Measurements from ENCODE around the gene LRRC8C. TPM values are rescaled to one million over a fixed set of nuclear protein-coding genes. Genes with fewer than 3 reads are reported as not detected.

Gene LRRC8C
- total RNA-seq, 1 experiment from 2014 or later, result 4.4 TPM

DNA sequence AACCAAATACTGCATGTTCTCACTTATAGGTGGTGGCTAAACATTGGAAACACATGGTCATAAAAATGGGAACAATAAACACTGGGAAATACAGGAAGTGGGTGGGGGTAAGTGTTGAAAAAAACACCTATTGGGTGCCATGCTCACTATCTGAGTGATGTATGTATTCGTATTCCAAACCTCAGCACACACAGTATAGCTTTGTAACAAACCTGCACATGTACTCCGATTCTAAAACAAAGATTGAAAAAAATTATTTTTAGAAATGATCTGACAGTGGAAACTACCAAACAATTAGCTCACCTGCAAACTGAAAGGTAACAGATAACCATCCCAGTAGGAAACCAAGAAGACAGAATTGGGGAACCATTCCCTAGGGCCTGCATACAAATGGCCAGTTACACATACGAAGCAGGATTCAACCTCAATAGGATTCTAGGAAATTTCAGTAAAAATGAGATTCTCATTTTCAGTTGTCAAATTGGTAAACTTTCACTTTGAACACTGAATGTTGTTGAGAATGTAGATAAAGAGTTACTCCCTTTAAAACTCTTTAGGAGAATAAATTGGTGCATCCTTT is 99.8 kb downstream of the LRRC8C start:
- Mint-ChIP-seq H3K36me3 (ENCODE audit: insufficient read depth, unreplicated experiment) (peaks cover 4% of the 10 kb centered on the region), H3K9me3 (ENCODE audit: unreplicated experiment) (no peaks in the 10 kb centered on the region), H3K27ac (ENCODE audit: low read depth, unreplicated experiment) (no peak overlapping the region), H3K4me1 (ENCODE audit: insufficient read depth, unreplicated experiment) (peaks cover 6% of the 10 kb centered on the region), H3K27me3 (ENCODE audit: insufficient read depth, unreplicated experiment) (no peaks in the 10 kb centered on the region), H3K4me3 (ENCODE audit: unreplicated experiment) (no peak overlapping the region)
- ChIA-PET CTCF (no interaction called here), POLR2A (interaction anchor here (0.6 kb wide), 1 partner anchor 80 kb away, joined by 3 read pairs; no protein-coding TSS in a partner anchor)
- intact Hi-C loops (cut with micrococcal nuclease), result no loop called here
- BruUV-seq (replicated peaks), result no TSS peak
- TF ChIP-seq, protein P1, sequence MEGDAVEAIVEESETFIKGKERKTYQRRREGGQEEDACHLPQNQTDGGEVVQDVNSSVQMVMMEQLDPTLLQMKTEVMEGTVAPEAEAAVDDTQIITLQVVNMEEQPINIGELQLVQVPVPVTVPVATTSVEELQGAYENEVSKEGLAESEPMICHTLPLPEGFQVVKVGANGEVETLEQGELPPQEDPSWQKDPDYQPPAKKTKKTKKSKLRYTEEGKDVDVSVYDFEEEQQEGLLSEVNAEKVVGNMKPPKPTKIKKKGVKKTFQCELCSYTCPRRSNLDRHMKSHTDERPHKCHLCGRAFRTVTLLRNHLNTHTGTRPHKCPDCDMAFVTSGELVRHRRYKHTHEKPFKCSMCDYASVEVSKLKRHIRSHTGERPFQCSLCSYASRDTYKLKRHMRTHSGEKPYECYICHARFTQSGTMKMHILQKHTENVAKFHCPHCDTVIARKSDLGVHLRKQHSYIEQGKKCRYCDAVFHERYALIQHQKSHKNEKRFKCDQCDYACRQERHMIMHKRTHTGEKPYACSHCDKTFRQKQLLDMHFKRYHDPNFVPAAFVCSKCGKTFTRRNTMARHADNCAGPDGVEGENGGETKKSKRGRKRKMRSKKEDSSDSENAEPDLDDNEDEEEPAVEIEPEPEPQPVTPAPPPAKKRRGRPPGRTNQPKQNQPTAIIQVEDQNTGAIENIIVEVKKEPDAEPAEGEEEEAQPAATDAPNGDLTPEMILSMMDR (IDR thresholded peaks at IDR 0.05; ENCODE audit: unreplicated experiment), result no peak
- DNase-seq (ENCODE audit: unreplicated experiment), result no peak

DNA sequence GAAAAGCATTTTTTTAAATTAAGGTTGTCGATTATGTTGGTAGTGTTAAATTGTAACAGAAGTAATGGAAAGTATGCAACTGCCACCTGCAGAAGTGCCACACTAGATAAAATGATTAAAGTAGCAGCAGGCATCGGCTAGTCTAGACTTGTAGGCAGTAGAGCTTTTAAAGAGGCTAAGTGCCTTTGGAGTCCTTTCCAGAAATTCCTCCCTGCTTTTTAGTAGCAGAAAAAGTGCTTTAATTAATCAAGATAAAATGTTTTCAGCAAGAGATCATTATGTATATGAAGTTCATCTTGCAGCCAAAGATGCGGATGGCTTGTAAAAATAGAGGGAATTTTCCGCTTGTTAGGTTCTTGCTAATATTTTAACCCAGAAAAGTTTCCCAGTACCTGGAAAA is 100.8 kb downstream of the LRRC8C start:
- no peak overlapping the region for H3K27ac Mint-ChIP-seq (ENCODE audit: low read depth, unreplicated experiment)
- intact Hi-C loops (cut with micrococcal nuclease), result no loop called here
- H3K4me3 Mint-ChIP-seq (ENCODE audit: unreplicated experiment), result no peak overlapping the region
- no TSS peak for BruUV-seq (replicated peaks)
- POLR2A ChIA-PET, result no interaction called here
- H3K36me3 Mint-ChIP-seq (ENCODE audit: insufficient read depth, unreplicated experiment), result peaks cover 4% of the 10 kb centered on the region
- CTCF ChIA-PET, result interaction anchor here (0.7 kb wide), 1 partner anchor 35 kb away, joined by 4 read pairs; no protein-coding TSS in a partner anchor
- H3K4me1 Mint-ChIP-seq (ENCODE audit: insufficient read depth, unreplicated experiment), result peaks cover under 1% of the 10 kb centered on the region
- H3K27me3 Mint-ChIP-seq (ENCODE audit: insufficient read depth, unreplicated experiment), result no peaks in the 10 kb centered on the region
- no peak for DNase-seq (ENCODE audit: unreplicated experiment)
- TF ChIP-seq, protein P1 (IDR thresholded peaks at IDR 0.05; ENCODE audit: unreplicated experiment), result no peak
- no peaks in the 10 kb centered on the region for H3K9me3 Mint-ChIP-seq (ENCODE audit: unreplicated experiment)

DNA sequence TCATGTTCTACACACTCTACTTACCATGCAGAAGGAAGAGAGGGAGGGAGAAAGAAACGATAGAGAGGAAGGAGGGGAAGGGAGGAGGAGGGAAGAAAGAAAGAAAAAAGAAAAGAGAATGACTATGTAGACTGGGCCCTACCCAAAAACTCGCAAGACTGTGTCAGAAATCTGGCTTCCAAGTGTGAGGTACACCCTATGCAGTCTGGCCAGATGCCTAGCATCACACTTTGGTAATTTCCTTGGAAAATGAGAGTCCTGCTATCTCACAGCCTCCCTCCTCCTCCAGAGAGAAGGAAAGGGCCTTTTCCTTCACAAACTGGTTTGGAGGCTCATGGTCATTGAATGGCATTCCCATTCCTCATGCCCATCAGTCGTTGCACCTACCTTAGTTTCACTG is 101.5 kb downstream of the LRRC8C start:
- Mint-ChIP-seq H3K36me3 (ENCODE audit: insufficient read depth, unreplicated experiment) (peaks cover 4% of the 10 kb centered on the region), H3K27ac (ENCODE audit: low read depth, unreplicated experiment) (no peak overlapping the region), H3K9me3 (ENCODE audit: unreplicated experiment) (no peaks in the 10 kb centered on the region), H3K4me3 (ENCODE audit: unreplicated experiment) (no peak overlapping the region), H3K4me1 (ENCODE audit: insufficient read depth, unreplicated experiment) (peaks cover 8% of the 10 kb centered on the region), H3K27me3 (ENCODE audit: insufficient read depth, unreplicated experiment) (no peaks in the 10 kb centered on the region)
- TF ChIP-seq, protein P1 (IDR thresholded peaks at IDR 0.05; ENCODE audit: unreplicated experiment), result no peak
- POLR2A ChIA-PET, result no interaction called here
- intact Hi-C loops (cut with micrococcal nuclease), result no loop called here
- CTCF ChIA-PET, result interaction anchor here (0.7 kb wide), 1 partner anchor 28 kb away, joined by 4 read pairs; no protein-coding TSS in a partner anchor
- BruUV-seq (replicated peaks), result no TSS peak
- DNase-seq (ENCODE audit: unreplicated experiment), result no peak

DNA sequence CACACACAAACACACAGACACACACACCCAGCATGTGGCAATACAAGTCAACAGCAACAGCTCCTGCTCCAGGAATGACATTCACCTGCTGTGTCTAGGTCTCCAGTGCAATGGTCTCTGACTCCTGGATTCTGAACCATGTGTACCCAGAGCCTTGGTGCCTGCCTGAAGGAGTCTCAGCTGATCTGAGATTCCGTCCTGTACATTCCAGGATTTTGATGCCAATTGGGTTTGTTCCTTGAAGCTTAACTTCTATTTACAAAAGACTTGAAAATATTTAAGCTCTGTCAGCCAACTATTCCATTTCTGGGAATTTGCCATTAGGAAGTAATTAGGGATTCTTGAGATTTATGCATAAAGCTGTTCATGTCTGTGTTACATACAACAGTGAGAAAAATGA is 102.6 kb downstream of the LRRC8C start:
- no peak overlapping the region for H3K27ac Mint-ChIP-seq (ENCODE audit: low read depth, unreplicated experiment)
- BruUV-seq (replicated peaks), result no TSS peak
- TF ChIP-seq, protein P1 (IDR thresholded peaks at IDR 0.05; ENCODE audit: unreplicated experiment), result no peak
- DNase-seq (ENCODE audit: unreplicated experiment), result no peak
- H3K9me3 Mint-ChIP-seq (ENCODE audit: unreplicated experiment), result no peaks in the 10 kb centered on the region
- peaks cover 13% of the 10 kb centered on the region for H3K4me1 Mint-ChIP-seq (ENCODE audit: insufficient read depth, unreplicated experiment)
- H3K27me3 Mint-ChIP-seq (ENCODE audit: insufficient read depth, unreplicated experiment), result no peaks in the 10 kb centered on the region
- intact Hi-C loops (cut with micrococcal nuclease), result no loop called here
- ChIA-PET POLR2A (no interaction called here), CTCF (no interaction called here)
- H3K4me3 Mint-ChIP-seq (ENCODE audit: unreplicated experiment), result no peak overlapping the region
- peaks cover 4% of the 10 kb centered on the region for H3K36me3 Mint-ChIP-seq (ENCODE audit: insufficient read depth, unreplicated experiment)

Data from MCF 10A (cell line).